Right kidney (tissue), 1 donor: ENCODE results near the gene ANKMY1.
"Not testable (repeated sequence)": the region's sequence is repeated elsewhere in the genome, so short reads cannot be mapped to it uniquely, and the experiment has no call there.

Experiments
- DNase-seq: peaks from one replicate; pipeline ENCODE4 v3.0.0-alpha.2; 2016

Gene ANKMY1

DNA sequence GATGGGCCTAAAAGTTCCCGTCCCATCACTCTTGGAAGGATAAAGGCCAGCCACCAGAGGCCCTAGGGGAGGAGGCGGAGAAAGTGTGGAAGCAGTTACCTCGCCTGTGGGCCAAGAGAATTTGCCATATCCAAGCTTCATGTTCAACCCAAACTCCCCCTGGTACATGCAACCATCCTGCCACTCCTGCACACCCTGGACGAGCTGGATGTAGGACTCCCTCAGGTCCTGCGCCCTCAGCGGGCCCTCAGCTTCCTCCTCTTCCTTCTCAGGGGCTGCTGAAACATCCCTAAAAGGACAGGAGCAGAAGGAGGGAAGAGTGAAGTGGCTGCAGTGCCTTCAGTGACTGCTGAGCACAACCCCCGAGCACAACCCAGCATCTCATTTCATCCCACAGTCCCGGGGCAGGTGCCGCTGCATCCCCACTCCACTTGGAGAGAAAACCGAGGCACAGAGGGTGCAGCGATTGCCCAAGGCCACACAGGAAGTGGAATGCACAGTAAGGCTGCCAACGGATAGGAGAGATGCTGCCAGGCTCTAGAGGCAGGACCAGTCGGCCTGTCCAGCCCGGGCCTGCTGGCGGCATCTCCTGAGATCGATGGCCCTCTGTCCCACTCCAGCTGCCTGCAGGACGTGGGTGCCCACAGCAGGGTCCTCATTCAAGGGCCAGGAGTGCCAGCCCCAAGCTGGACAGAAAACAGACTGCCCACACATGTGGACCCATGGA lies 2.9 kb downstream of the ANKMY1 start:
- no peak for DNase-seq

DNA sequence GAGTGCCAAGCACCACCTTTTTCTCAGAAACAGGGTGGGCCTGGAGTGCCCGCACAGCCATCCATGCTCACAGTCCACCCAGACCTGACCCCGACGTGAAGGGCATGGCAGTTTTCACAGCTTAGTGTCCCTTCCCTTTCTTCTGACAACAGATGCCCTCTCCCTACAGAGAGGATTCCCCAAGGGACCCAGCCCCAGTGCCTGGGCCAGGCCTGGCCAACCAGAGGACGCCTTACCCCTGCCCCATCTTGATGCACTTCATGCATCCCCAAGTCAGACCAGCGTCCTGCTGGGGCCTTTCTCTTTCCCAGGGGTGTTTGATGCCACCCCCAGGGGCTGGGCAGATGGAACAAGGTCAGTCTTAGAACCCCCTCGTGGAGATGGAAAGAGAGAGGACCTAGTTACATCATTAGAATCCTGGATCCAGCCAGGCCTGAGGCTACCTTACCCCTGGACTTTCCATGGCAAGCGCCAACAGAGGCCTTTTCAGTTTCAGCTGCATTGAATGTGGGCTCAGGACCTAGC lies 3.8 kb downstream of the ANKMY1 start:
- no peak for DNase-seq

- no peak for DNase-seq
Measured at GRCh38 chr2:240551811-240552210, 6.0 kb downstream of the ANKMY1 start.

DNA sequence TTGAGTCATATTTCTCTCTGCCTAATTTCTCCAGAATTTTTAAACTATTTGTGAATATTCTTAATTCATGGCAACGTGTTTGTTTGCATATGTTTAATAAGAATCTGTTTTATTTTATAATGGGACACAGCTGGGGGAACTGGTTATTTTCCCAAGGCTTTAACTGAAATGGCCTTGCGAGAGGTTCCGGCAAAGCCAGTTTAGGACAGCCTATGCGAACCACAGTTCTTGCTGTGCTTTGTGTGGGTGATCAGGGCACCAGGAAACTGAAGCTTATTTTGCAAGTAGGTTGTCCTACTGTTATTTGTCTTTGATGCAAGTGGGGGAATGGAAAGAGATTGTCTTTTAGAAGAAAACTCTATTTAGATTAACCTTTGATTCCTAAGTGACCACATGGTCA lies 6.5 kb downstream of the ANKMY1 start:
- DNase-seq, result no peak

DNA sequence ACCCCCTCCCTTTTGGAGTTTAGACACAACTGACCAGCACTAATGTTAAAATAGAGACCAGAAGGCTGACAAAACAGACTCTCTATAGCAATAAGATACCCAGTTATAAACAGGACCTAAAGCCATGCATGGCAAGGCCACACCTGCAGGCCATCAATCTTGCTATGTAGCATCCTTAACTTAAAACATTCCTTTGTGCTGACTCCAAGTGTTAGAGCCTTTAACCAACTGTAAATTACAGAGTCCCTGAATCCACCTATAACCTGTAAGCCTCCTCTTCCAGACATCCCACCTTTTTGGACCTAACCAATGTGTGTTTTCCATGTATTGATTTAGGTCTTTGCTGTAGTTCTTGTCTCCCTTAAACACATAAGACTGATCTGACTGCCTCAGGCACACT lies 17.9 kb downstream of the ANKMY1 start:
- DNase-seq, result no peak

- not testable (repeated sequence) for DNase-seq
Measured at GRCh38 chr2:240539101-240539500, 18.7 kb downstream of the ANKMY1 start.

DNA sequence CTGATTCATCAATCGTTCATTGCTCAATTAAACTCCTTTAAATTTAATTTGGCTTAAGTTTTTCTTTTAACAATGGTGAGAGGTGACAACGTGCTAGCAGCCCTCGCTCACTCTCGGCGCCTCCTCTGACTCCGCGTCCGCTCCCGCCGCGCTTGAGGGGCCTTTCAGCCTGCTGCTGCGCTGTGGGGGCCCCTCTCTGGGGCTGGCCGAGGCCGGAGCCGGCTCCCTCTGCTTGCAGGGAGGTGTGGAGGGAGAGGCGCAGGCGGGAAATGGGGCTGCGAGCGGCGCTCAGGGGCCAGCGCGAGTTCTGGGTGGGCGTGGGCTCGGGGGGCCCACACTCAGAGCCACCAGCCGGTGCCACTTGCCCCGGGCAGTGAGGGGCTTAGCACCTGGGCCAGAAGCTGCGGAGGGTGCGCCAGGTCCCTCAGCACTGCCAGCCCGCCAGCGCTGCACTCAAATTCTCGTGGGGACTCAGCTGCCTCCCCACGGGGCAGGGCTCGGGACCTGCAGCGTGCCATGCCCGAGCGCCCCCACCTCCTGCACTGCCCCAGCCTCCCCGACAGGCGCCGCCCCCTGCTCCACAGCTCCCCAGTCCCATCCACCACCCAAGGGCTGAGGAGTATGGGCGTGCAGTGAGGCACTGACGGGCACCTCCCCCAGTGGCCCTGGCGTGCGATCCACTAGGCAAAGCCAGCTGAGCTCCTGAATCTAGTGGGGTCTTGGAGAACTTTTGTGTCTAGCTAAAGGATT lies 19.6 kb downstream of the ANKMY1 start:
- DNase-seq, result no peak

DNA sequence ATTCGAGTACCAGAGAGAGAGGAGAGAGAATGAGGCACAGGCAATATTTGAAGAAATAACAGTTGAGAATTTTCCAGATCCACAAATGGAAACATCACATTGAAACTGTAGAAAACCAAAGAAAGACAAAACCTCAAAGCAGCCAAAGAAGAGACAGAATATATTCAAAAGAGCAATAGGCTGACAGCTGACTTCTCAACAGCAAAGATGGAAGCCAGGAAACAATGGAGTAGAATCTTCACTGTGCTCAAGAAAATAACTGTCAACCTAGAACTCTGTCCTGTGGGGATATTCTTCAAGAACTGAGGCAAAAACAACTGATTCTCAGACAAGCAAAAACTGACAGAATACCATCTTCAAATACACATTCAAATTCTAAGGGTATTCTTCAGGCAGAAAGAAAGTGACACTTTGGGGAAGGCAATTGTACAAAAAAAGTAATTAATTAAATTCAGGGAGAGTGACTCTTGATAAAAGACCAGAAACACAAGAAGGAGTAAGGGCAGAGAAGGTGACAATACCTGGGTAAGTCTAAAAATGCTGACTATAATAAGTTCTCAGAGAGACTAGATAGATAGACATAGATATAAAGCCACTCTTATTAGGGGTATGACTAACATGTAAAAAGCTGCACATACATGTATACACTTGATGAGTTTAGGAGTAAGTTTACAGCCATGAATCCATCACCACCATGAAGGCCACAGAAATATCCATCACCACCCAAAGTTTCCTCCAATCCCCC lies 25.6 kb downstream of the ANKMY1 start:
- DNase-seq, result no peak

DNA sequence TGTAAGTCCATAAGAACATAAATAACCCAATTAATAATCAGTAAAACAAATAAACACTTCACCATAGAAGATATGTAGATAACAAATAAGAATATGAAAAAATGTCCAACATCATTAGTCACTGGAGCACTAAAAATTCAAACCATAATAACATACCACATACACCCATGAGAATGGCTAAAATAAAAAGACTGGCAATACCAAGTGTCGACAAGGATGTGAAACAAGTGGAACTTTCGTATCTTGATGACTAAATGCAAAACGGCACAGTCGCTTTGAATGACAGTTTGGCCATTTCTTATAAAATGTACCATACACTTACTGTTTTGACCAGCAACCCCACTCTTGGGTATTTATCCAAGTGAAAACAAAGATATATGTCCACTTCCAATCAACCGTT lies 26.8 kb downstream of the ANKMY1 start:
- no peak for DNase-seq

DNA sequence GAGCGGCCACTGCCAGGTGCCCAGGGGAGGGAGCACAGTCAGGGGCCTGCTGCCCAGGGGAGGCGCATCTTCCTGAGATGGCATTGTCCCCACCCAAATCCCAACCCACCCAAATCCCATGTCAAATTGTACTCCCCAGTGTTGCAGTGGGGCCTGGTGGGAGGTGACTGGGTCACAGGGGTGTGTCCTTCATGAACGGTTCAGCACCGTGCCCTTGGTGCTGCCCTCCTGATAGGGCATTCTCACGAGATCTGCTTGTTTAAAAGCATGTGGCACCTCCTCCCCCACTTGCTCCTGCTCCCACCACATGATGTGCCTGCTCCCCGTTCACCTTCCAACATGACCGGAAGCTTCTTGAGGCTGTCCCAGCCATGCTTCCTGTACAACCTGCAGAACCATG lies 27.6 kb downstream of the ANKMY1 start:
- no peak for DNase-seq

DNA sequence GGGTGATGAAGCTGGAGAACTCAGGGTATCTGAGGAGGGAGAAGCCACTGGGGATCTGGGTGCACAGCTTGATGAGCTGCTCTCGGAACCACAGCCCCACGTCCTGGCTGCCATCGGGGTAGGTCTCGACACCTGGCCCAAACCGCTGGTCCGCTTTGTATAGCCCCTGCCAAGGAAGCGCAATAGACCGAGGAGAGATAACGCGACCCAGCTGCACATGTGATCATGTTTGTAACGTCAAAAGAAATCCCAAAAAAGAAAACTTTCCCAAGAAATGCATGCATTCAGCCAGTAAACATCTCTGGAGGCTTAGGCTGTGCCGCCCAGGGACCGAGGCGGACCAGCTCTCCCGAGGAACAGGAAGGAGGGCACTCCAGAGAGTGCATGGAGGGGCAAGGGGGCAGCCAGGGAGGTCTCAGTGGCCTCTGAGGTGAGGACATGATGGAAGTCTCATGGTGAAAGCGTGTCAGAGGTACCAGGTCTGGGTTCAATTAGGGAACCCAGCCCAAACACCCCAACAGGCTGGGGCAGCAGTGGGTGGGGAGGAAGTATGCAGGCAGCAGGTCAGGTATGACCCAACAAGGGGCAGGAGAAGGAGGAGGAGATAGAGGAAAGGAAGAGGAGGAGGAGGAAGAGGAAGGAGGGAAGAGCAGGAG lies 28.3 kb downstream of the ANKMY1 start:
- no peak for DNase-seq

GRCh38 chr2:240528406-240529040 lies 29.3 kb downstream of the ANKMY1 start:
- no peak for DNase-seq

GRCh38 chr2:240527153-240527750 lies 30.5 kb downstream of the ANKMY1 start:
- DNase-seq, result no peak

- DNase-seq, result no peak
Measured at GRCh38 chr2:240526521-240526920, 31.3 kb downstream of the ANKMY1 start.

- no peak for DNase-seq
Measured at GRCh38 chr2:240525802-240526201, 32.0 kb downstream of the ANKMY1 start.

DNA sequence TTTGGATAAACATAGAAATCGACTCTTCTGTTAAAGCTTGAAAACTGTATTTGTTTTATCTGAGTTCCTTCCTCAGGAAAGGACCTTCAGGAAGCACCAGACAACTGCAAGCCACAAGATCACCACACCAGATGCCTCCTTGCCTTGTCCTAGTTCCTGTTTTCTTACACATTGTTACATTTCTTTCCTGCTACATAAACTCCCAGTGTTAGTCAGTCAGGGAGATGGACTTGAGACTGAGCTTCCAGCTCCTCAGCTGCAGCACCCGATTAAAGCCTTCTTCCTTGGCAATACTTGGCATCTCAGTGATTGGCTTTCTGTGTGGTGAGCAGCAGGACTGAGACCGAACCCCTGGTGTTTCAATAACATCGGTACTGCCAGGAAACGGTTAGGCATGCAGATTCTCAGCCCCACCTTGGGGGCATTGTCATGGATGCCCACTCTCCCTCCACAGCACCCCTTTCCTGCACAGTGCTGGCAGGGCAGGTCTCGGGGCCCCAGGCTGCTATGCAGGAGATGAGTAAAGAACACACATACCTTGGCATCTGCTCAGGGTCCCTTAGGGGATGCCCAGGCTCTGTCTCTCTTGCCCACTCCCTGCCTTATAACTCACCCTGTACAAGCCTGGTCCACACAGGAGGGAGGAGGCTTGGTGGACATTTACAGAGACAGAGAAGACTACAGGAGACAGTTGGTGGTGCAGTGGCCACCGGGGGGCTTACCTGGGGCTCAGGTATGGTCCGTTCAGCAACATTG lies 32.6 kb downstream of the ANKMY1 start:
- no peak for DNase-seq

GRCh38 chr2:240523451-240524281 lies 34.1 kb downstream of the ANKMY1 start:
- no peak for DNase-seq

- DNase-seq, result no peak
Measured at GRCh38 chr2:240522406-240522805, 35.4 kb downstream of the ANKMY1 start.

GRCh38 chr2:240521885-240522284 lies 35.9 kb downstream of the ANKMY1 start:
- DNase-seq, result not testable (repeated sequence)

DNA sequence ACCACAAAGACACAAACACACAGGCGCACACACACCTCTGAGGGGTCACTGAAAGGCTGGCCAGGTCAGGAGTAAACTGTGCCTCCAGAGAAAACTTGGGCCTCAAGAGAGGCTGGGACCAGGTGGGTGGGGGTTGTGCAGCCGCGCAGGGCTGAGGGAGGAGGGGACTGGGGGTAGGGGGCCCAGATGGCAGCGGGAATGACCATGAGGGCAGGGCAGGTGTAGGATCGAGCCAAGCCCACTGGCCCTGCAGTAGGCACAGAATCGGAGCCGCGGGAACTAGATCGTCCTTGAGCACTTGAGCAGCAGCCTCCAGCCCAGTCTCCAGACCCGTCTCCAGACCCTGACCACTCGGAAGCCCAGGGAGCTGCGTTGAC lies 36.8 kb downstream of the ANKMY1 start:
- DNase-seq, result no peak
